Liver (tissue), 9 donors: ENCODE data around the gene FILIP1L. TPM values are rescaled to one million over a fixed set of nuclear protein-coding genes. Genes with fewer than 3 reads are reported as not detected.

Source experiments
- DNase-seq: peaks from one replicate; pipeline ENCODE4 v3.0.0-alpha.2; 2017; ENCODE audit warnings: low spot score
- H3K27ac ChIP-seq, 2 donors: one replicate each; pipeline ENCODE4 v1.7.0; 2013; ENCODE audit warnings: inconsistent platforms in 2 of 2, low read length in 2 of 2, control low read depth in 1 of 2, low read depth in 1 of 2, mild to moderate bottlenecking in 1 of 2
- H3K27me3 ChIP-seq, 4 donors: one replicate each; pipeline versions ENCODE4 v1.6.1 to v1.7.0; 2013; ENCODE audit warnings: low read length in 3 of 4, inconsistent platforms in 1 of 4, mild to moderate bottlenecking in 1 of 4, moderate library complexity in 1 of 4; ENCODE audit not compliant: control insufficient read depth in 4 of 4, insufficient read depth in 4 of 4
- H3K36me3 ChIP-seq, 4 donors: one replicate each; pipeline versions ENCODE4 v1.6.1 to v1.7.0; 2013; ENCODE audit warnings: low read length in 3 of 4, mild to moderate bottlenecking in 3 of 4, low read depth in 1 of 4, moderate library complexity in 1 of 4; ENCODE audit not compliant: control insufficient read depth in 4 of 4, insufficient read depth in 3 of 4
- H3K4me1 ChIP-seq, 4 donors: one replicate each; pipeline versions ENCODE4 v1.6.1 to v1.7.0; 2013; ENCODE audit warnings: low read length in 3 of 4, mild to moderate bottlenecking in 3 of 4, moderate library complexity in 1 of 4; ENCODE audit not compliant: control insufficient read depth in 4 of 4, insufficient read depth in 4 of 4
- H3K4me3 ChIP-seq, 3 donors: one replicate each; pipeline versions ENCODE4 v1.6.1 to v1.7.0; 2013; ENCODE audit warnings: low read length in 3 of 3, control low read depth in 1 of 3, low read depth in 1 of 3, mild to moderate bottlenecking in 1 of 3
- H3K9ac ChIP-seq, 2 donors: one replicate each; pipeline ENCODE4 v1.7.0; 2013; ENCODE audit warnings: low read length in 2 of 2, mild to moderate bottlenecking in 2 of 2, moderate library complexity in 2 of 2, control low read depth in 1 of 2, low read depth in 1 of 2
- H3K9me3 ChIP-seq, 4 donors: one replicate each; pipeline versions ENCODE4 v1.6.1 to v1.7.0; 2013; ENCODE audit warnings: low read length in 3 of 4; ENCODE audit not compliant: control insufficient read depth in 4 of 4
- ATF3 ChIP-seq: IDR thresholded peaks from 2 replicates; pipeline ENCODE4 v1.6.1; 2016; ENCODE audit warnings: antibody characterized with exemption
- CTCF ChIP-seq: fragments of 150-350 bp; IDR thresholded peaks from 2 replicates; pipeline ENCODE4 v1.5.1; 2017; ENCODE audit warnings: improper control_type of control experiment, low read depth, low read length; ENCODE audit not compliant: missing input control
- EGR1 ChIP-seq, 2 donors: IDR thresholded peaks; 2 replicates each; pipeline ENCODE4 v1.6.1; 2016 to 2018; ENCODE audit warnings: antibody characterized with exemption in 2 of 2, low read depth in 2 of 2
- FOXA2 ChIP-seq: IDR thresholded peaks from 2 replicates; pipeline ENCODE4 v1.6.1; 2016; ENCODE audit warnings: antibody characterized with exemption
- GABPA ChIP-seq, 2 donors: IDR thresholded peaks in 1 of 2; conservative IDR thresholded peaks in 1 of 2; 2 replicates each; pipeline ENCODE4 v1.6.1; 2016; ENCODE audit warnings: antibody characterized with exemption in 2 of 2, mild to moderate bottlenecking in 1 of 2, moderate library complexity in 1 of 2
- HNF4A ChIP-seq, 2 donors: conservative IDR thresholded peaks; 2 replicates each; pipeline ENCODE4 v1.6.1; 2016; ENCODE audit warnings: antibody characterized with exemption in 2 of 2, mild to moderate bottlenecking in 2 of 2
- MAX ChIP-seq: IDR thresholded peaks from 2 replicates; pipeline ENCODE4 v1.6.1; 2016; ENCODE audit warnings: antibody characterized with exemption
- RAD21 ChIP-seq, 2 donors: IDR thresholded peaks; 2 replicates each; pipeline ENCODE4 v1.6.1; 2016; ENCODE audit warnings: antibody characterized with exemption in 2 of 2, mild to moderate bottlenecking in 2 of 2
- SP1 ChIP-seq: IDR thresholded peaks from 2 replicates; pipeline ENCODE4 v1.6.1; 2018; ENCODE audit warnings: antibody characterized with exemption, mild to moderate bottlenecking
- YY1 ChIP-seq: IDR thresholded peaks from 2 replicates; pipeline ENCODE4 v1.6.1; 2016; ENCODE audit warnings: antibody characterized with exemption, mild to moderate bottlenecking
- WGBS: extraction: QIAGEN DNeasy Blood & Tissue Kit; methylation state at CpG from one replicate; pipeline ENCODE4 v1.1.7; 2013; 5-methylcytosine and 5-hydroxymethylcytosine counted together
- polyA plus RNA-seq, 2 donors: library from polyadenylated mRNA; stranded (reverse) in 1 of 2; unstranded in 1 of 2; fragments of 200-250 nt in 1 of 2; fragments of >200 nt in 1 of 2; fragmentation: Nextera tagmentation in 1 of 2; extraction: Ambion mirVana in 1 of 2; gene quantifications; one replicate each; pipeline versions ENCODE4 v1.2.1 to v1.2.3, GENCODE V29; 2013 to 2015
- total RNA-seq, 2 donors: library from RNA; depleted of rRNA; stranded (reverse); fragments of >200 nt; gene quantifications; one replicate each; pipeline ENCODE4 v1.2.3, GENCODE V29; 2014
- donor health status: healthy.
- donor health status: healthy.
- donor health status: healthy.
- donor health status: healthy.
- donor health status: healthy.

FILIP1L gene
- total and polyA plus RNA-seq, 4 donors: 1.4 to 6.5 (median 1.9) TPM

- no peaks in the 10 kb centered on the region for H3K36me3 ChIP-seq
These were observed 154.0 kb downstream of the FILIP1L start for GRCh38 chr3:99960123-99960878.

GRCh38 chr3:99958222-99958912, 155.9 kb downstream of the FILIP1L start:
- no peak overlapping the region for H3K9ac ChIP-seq

More at GRCh38 chr3:99960123-99960878, 154.0 kb downstream of the FILIP1L start:
- Histone ChIP-seq H3K4me1 (peaks cover 2 to 14% (median 9%) of the 10 kb centered on the region in 4 donors), H3K9ac (no peak overlapping the region), H3K9me3 (no peaks in the 10 kb centered on the region), H3K27ac (no peak overlapping the region), H3K4me3 (no peak overlapping the region), H3K27me3 (no peaks in the 10 kb centered on the region)
- WGBS: 75% methylated on average over 5 of the region's 5 CpGs
- peak in 1 of 2 donors; percentile 7 for TF ChIP-seq HNF4A (conservative IDR thresholded peaks at IDR 0.05)
- no peak for TF ChIP-seq FOXA2
- no peak for DNase-seq

GRCh38 chr3:99957151-99957796, 157.0 kb downstream of the FILIP1L start:
- H3K4me1 ChIP-seq: peaks cover 2 to 22% (median 13%) of the 10 kb centered on the region in 4 donors
- no peaks in the 10 kb centered on the region for H3K36me3 ChIP-seq
- WGBS: 86% methylated on average over 4 of the region's 4 CpGs
- H3K27me3 ChIP-seq: no peaks in the 10 kb centered on the region
- TF ChIP-seq EGR1 (IDR thresholded peaks at IDR 0.05; ENCODE audit: low read depth in 2 of 2): no peak
- no peak for TF ChIP-seq YY1
- TF ChIP-seq MAX: no peak
- TF ChIP-seq HNF4A (conservative IDR thresholded peaks at IDR 0.05): no peak
- no peak for TF ChIP-seq RAD21 (IDR thresholded peaks at IDR 0.05)
- TF ChIP-seq ATF3: no peak
- no peak for TF ChIP-seq CTCF
- no peak overlapping the region for H3K27ac ChIP-seq
- H3K4me3 ChIP-seq: no peak overlapping the region
- no peak overlapping the region for H3K9ac ChIP-seq
- no peaks in the 10 kb centered on the region for H3K9me3 ChIP-seq
- DNase-seq: no peak

More at GRCh38 chr3:99958222-99958912, 155.9 kb downstream of the FILIP1L start:
- H3K9me3 ChIP-seq: no peaks in the 10 kb centered on the region
- no peaks in the 10 kb centered on the region for H3K36me3 ChIP-seq
- peaks cover 2 to 22% (median 13%) of the 10 kb centered on the region in 4 donors for H3K4me1 ChIP-seq
- 90% methylated on average over 3 of the region's 3 CpGs for WGBS
- no peak for TF ChIP-seq SP1
- no peak for TF ChIP-seq GABPA (IDR thresholded peaks at IDR 0.05 in 1 of 2, conservative IDR thresholded peaks at IDR 0.05 in 1 of 2)
- no peak for TF ChIP-seq CTCF
- no peaks in the 10 kb centered on the region for H3K27me3 ChIP-seq
- no peak for DNase-seq
- H3K4me3 ChIP-seq: no peak overlapping the region
- H3K27ac ChIP-seq: no peak overlapping the region
